ENCODE results near the gene C1QL4. TPM values are rescaled to one million over a fixed set of nuclear protein-coding genes. Genes with fewer than 3 reads are reported as not detected.

The C1QL4 gene
- total and polyA plus RNA-seq, 3 experiments from 2014 or later = not detected

GRCh38 chr12:49330631-49331379, 6.2 kb downstream of the C1QL4 start:
- Histone ChIP-seq H3K27me3 (ENCODE audit: insufficient read depth, low read length, poor library complexity, severe bottlenecking) (peaks cover 17% of the 10 kb centered on the region), H3K9me3 (ENCODE audit: low read length) (no peaks in the 10 kb centered on the region), H3K36me3 (ENCODE audit: insufficient read depth, low read length) (no peaks in the 10 kb centered on the region), H3K27ac (ENCODE audit: low read depth, low read length) (no peak overlapping the region), H3K4me3 (ENCODE audit: low read length) (no peak overlapping the region), H3K4me1 (ENCODE audit: insufficient read depth, low read length) (no peaks in the 10 kb centered on the region)
- ChIA-PET POLR2A (no interaction called here), CTCF (interaction anchor here (1.1 to 2.7 kb wide), 9 partner anchors 8 to 222 kb away, joined by 4 to 27 read pairs (median 6); partner anchors contain the start of genes DNAJC22, PRPH, SPATS2 and TROAP)
- H3K4me3 Mint-ChIP-seq = no peak overlapping the region
- no peaks in the 10 kb centered on the region for H3K36me3 Mint-ChIP-seq
- H3K9me3 Mint-ChIP-seq = no peaks in the 10 kb centered on the region
- H3K27ac Mint-ChIP-seq = peak overlapping the region in 1 of 8 donors; percentile 41
- H3K27me3 Mint-ChIP-seq = peaks cover 28 to 39% of the 10 kb centered on the region in 2 donors
- H3K4me1 Mint-ChIP-seq = peaks cover 5 to 15% (median 6%) of the 10 kb centered on the region in 3 donors
- DNase-seq = no peak

GRCh38 chr12:49330032-49330619, 6.9 kb downstream of the C1QL4 start:
- Histone ChIP-seq H3K4me3 (ENCODE audit: low read length) (no peak overlapping the region), H3K36me3 (ENCODE audit: insufficient read depth, low read length) (no peaks in the 10 kb centered on the region), H3K4me1 (ENCODE audit: insufficient read depth, low read length) (no peaks in the 10 kb centered on the region), H3K27ac (ENCODE audit: low read depth, low read length) (no peak overlapping the region), H3K27me3 (ENCODE audit: insufficient read depth, low read length, poor library complexity, severe bottlenecking) (peaks cover 11% of the 10 kb centered on the region), H3K9me3 (ENCODE audit: low read length) (no peaks in the 10 kb centered on the region)
- Mint-ChIP-seq H3K9me3 (no peaks in the 10 kb centered on the region), H3K4me3 (no peak overlapping the region), H3K27me3 (peaks cover 22 to 33% of the 10 kb centered on the region in 2 donors), H3K4me1 (peaks cover 0 to 9% (median 2%) of the 10 kb centered on the region in 3 donors), H3K27ac (no peak overlapping the region), H3K36me3 (no peaks in the 10 kb centered on the region)
- CTCF ChIA-PET = interaction anchor here (1.8 to 2.6 kb wide), 2 partner anchors 12 kb away, joined by 5 to 27 read pairs; no protein-coding TSS in a partner anchor
- DNase-seq = no peak
- POLR2A ChIA-PET = no interaction called here

- no peak overlapping the region for H3K4me3 Mint-ChIP-seq
- peaks cover 0 to 6% (median 2%) of the 10 kb centered on the region in 3 donors for H3K4me1 Mint-ChIP-seq
- H3K27me3 ChIP-seq (ENCODE audit: insufficient read depth, low read length, poor library complexity, severe bottlenecking) = peaks cover 5% of the 10 kb centered on the region
- H3K27me3 Mint-ChIP-seq = peaks cover 12 to 22% of the 10 kb centered on the region in 2 donors
- no peaks in the 10 kb centered on the region for H3K9me3 ChIP-seq (ENCODE audit: low read length)
- POLR2A ChIA-PET = no interaction called here
- CTCF ChIA-PET = interaction anchor here (1.8 kb wide), 1 partner anchor 13 kb away, joined by 5 read pairs; no protein-coding TSS in a partner anchor
- H3K27ac ChIP-seq (ENCODE audit: low read depth, low read length) = no peak overlapping the region
- H3K4me3 ChIP-seq (ENCODE audit: low read length) = no peak overlapping the region
- DNase-seq = no peak
- no peak overlapping the region for H3K27ac Mint-ChIP-seq
- no peaks in the 10 kb centered on the region for H3K36me3 Mint-ChIP-seq
- H3K4me1 ChIP-seq (ENCODE audit: insufficient read depth, low read length) = no peaks in the 10 kb centered on the region
- H3K9me3 Mint-ChIP-seq = no peaks in the 10 kb centered on the region
- no peaks in the 10 kb centered on the region for H3K36me3 ChIP-seq (ENCODE audit: insufficient read depth, low read length)
Measured at GRCh38 chr12:49328816-49329215, 8.2 kb downstream of the C1QL4 start.

- Mint-ChIP-seq H3K27ac (no peak overlapping the region), H3K27me3 (peaks cover 12 to 15% of the 10 kb centered on the region in 2 donors), H3K4me3 (no peak overlapping the region), H3K4me1 (peaks cover 8 to 11% (median 9%) of the 10 kb centered on the region in 3 donors), H3K36me3 (peaks cover 0 to 2% (median 0%) of the 10 kb centered on the region in 3 donors), H3K9me3 (no peaks in the 10 kb centered on the region)
- ChIA-PET CTCF (no interaction called here), POLR2A (no interaction called here)
- no peak for DNase-seq
- H3K9me3 ChIP-seq (ENCODE audit: low read length) = no peaks in the 10 kb centered on the region
- no peaks in the 10 kb centered on the region for H3K27me3 ChIP-seq (ENCODE audit: insufficient read depth, low read length, poor library complexity, severe bottlenecking)
- H3K27ac ChIP-seq (ENCODE audit: low read depth, low read length) = no peak overlapping the region
- no peaks in the 10 kb centered on the region for H3K36me3 ChIP-seq (ENCODE audit: insufficient read depth, low read length)
- H3K4me3 ChIP-seq (ENCODE audit: low read length) = no peak overlapping the region
- H3K4me1 ChIP-seq (ENCODE audit: insufficient read depth, low read length) = peaks cover 6% of the 10 kb centered on the region
Measured at GRCh38 chr12:49327887-49328286, 9.1 kb downstream of the C1QL4 start.

- Histone ChIP-seq H3K9me3 (ENCODE audit: low read length) (no peaks in the 10 kb centered on the region), H3K36me3 (ENCODE audit: insufficient read depth, low read length) (no peaks in the 10 kb centered on the region), H3K4me3 (ENCODE audit: low read length) (no peak overlapping the region), H3K27me3 (ENCODE audit: insufficient read depth, low read length, poor library complexity, severe bottlenecking) (no peaks in the 10 kb centered on the region), H3K27ac (ENCODE audit: low read depth, low read length) (no peak overlapping the region), H3K4me1 (ENCODE audit: insufficient read depth, low read length) (peaks cover 7% of the 10 kb centered on the region)
- H3K4me3 Mint-ChIP-seq = no peak overlapping the region
- no peaks in the 10 kb centered on the region for H3K9me3 Mint-ChIP-seq
- DNase-seq = no peak
- peaks cover 0 to 3% (median 0%) of the 10 kb centered on the region in 3 donors for H3K36me3 Mint-ChIP-seq
- peaks cover 10 to 15% (median 13%) of the 10 kb centered on the region in 3 donors for H3K4me1 Mint-ChIP-seq
- CTCF ChIA-PET = no interaction called here
- POLR2A ChIA-PET = no interaction called here
- no peak overlapping the region for H3K27ac Mint-ChIP-seq
- H3K27me3 Mint-ChIP-seq = peaks cover 9 to 10% of the 10 kb centered on the region in 2 donors
Measured at GRCh38 chr12:49327368-49327767, 9.6 kb downstream of the C1QL4 start.

GRCh38 chr12:49325606-49326005, 11.4 kb downstream of the C1QL4 start:
- H3K4me1 ChIP-seq (ENCODE audit: insufficient read depth, low read length) = peaks cover 14% of the 10 kb centered on the region
- Mint-ChIP-seq H3K27me3 (peaks cover 0 to 2% of the 10 kb centered on the region in 2 donors), H3K4me3 (peak overlapping the region in 1 of 7 donors; percentile 54), H3K9me3 (no peaks in the 10 kb centered on the region), H3K36me3 (peaks cover 0 to 3% (median 0%) of the 10 kb centered on the region in 3 donors), H3K27ac (no peak overlapping the region), H3K4me1 (peaks cover 17 to 23% (median 22%) of the 10 kb centered on the region in 3 donors)
- ChIA-PET CTCF (interaction anchor here (0.8 to 5.6 kb wide), 2 partner anchors 17 to 36 kb away, joined by 3 to 36 read pairs; no protein-coding TSS in a partner anchor), POLR2A (no interaction called here)
- no peak overlapping the region for H3K4me3 ChIP-seq (ENCODE audit: low read length)
- no peaks in the 10 kb centered on the region for H3K9me3 ChIP-seq (ENCODE audit: low read length)
- no peak for DNase-seq
- H3K27me3 ChIP-seq (ENCODE audit: insufficient read depth, low read length, poor library complexity, severe bottlenecking) = no peaks in the 10 kb centered on the region
- no peak overlapping the region for H3K27ac ChIP-seq (ENCODE audit: low read depth, low read length)
- no peaks in the 10 kb centered on the region for H3K36me3 ChIP-seq (ENCODE audit: insufficient read depth, low read length)

GRCh38 chr12:49323524-49324097, 13.4 kb downstream of the C1QL4 start:
- CTCF ChIA-PET = interaction anchor here (0.9 to 5.6 kb wide), 12 partner anchors 8 to 418 kb away, joined by 3 to 36 read pairs (median 4); partner anchors contain the start of genes C1QL4, DNAJC22, PRPH and SPATS2
- POLR2A ChIA-PET = interaction anchor here (0.6 to 1.7 kb wide), 7 partner anchors 19 to 702 kb away, joined by 3 to 7 read pairs (median 3); partner anchors contain the start of genes DNAJC22 and RACGAP1
- H3K27me3 Mint-ChIP-seq = no peaks in the 10 kb centered on the region
- peaks cover 18 to 23% (median 22%) of the 10 kb centered on the region in 3 donors for H3K4me1 Mint-ChIP-seq
- H3K27ac ChIP-seq (ENCODE audit: low read depth, low read length) = peak overlapping the region; percentile 77
- peaks cover 14% of the 10 kb centered on the region for H3K4me1 ChIP-seq (ENCODE audit: insufficient read depth, low read length)
- DNase-seq = no peak
- H3K4me3 Mint-ChIP-seq = peak overlapping the region; percentile 86 to 95 (median 90)
- H3K9me3 ChIP-seq (ENCODE audit: low read length) = no peaks in the 10 kb centered on the region
- H3K36me3 Mint-ChIP-seq = peaks cover 0 to 3% (median 0%) of the 10 kb centered on the region in 3 donors
- H3K27ac Mint-ChIP-seq = peak overlapping the region in 4 of 8 donors; percentile 64 to 97 (median 87)
- no peaks in the 10 kb centered on the region for H3K9me3 Mint-ChIP-seq
- no peaks in the 10 kb centered on the region for H3K27me3 ChIP-seq (ENCODE audit: insufficient read depth, low read length, poor library complexity, severe bottlenecking)
- H3K4me3 ChIP-seq (ENCODE audit: low read length) = peak overlapping the region; percentile 79
- H3K36me3 ChIP-seq (ENCODE audit: insufficient read depth, low read length) = no peaks in the 10 kb centered on the region
